SU-DHL-6 (cell line): ENCODE results near the gene DPYSL5.

ENCODE experiments used
- EZH2phosphoT487 ChIP-seq: fragments of 200-600 bp; sonication (generic), shearing (Covaris generic); conservative IDR thresholded peaks from 2 replicates; pipeline ENCODE4 v1.6.1; 2018; ENCODE audit warnings: mild to moderate bottlenecking, antibody characterized with exemption, low read length, moderate library complexity, mixed read lengths
- TF ChIP-seq, protein P1 (sequence below): fragments of 200-600 bp; sonication (generic); IDR thresholded peaks from one replicate; pipeline ENCODE4 v1.5.1; 2017; ENCODE audit warnings: antibody characterized with exemption, mild to moderate bottlenecking, low read length, moderate library complexity; ENCODE audit not compliant: insufficient read depth, poor library complexity, severe bottlenecking

- TF ChIP-seq, protein P1, sequence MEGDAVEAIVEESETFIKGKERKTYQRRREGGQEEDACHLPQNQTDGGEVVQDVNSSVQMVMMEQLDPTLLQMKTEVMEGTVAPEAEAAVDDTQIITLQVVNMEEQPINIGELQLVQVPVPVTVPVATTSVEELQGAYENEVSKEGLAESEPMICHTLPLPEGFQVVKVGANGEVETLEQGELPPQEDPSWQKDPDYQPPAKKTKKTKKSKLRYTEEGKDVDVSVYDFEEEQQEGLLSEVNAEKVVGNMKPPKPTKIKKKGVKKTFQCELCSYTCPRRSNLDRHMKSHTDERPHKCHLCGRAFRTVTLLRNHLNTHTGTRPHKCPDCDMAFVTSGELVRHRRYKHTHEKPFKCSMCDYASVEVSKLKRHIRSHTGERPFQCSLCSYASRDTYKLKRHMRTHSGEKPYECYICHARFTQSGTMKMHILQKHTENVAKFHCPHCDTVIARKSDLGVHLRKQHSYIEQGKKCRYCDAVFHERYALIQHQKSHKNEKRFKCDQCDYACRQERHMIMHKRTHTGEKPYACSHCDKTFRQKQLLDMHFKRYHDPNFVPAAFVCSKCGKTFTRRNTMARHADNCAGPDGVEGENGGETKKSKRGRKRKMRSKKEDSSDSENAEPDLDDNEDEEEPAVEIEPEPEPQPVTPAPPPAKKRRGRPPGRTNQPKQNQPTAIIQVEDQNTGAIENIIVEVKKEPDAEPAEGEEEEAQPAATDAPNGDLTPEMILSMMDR: no peak
- no peak for TF ChIP-seq EZH2phosphoT487
These were observed 28.3 kb downstream of the DPYSL5 start for GRCh38 chr2:26876260-26876659.
